HepG2 (cell line): ENCODE measurements around the gene GAS2. TPM values are rescaled to one million over a fixed set of nuclear protein-coding genes. Genes with fewer than 3 reads are reported as not detected.
A peak's percentile ranks its signal among the peaks of the same experiment; 100 is the strongest.

Source experiments
- BRF2 ChIP-seq: sonication (generic); formaldehyde crosslinking; IDR thresholded peaks from 2 replicates; pipeline ENCODE4 v1.8.1; 2022; ENCODE audit warnings: mild to moderate bottlenecking, missing genetic modification reagents
- ELF1 ChIP-seq: sonication (generic); formaldehyde crosslinking; IDR thresholded peaks from 2 replicates; pipeline ENCODE4 v1.4.0; 2020; ENCODE audit warnings: missing genetic modification reagents
- GABPA ChIP-seq, 2 experiments: IDR thresholded peaks; 2 replicates each; pipeline ENCODE4 v1.6.1; 2011 to 2016; ENCODE audit warnings: low read depth in 2 of 2, low read length in 1 of 2, missing biosample characterization in 1 of 2, missing genetic modification characterization in 1 of 2
- HHEX ChIP-seq: IDR thresholded peaks from 2 replicates; pipeline ENCODE4 v1.6.1; 2016; ENCODE audit warnings: control low read depth
- HNRNPK ChIP-seq: fragments of 200-400 bp; formaldehyde crosslinking; IDR thresholded peaks from 2 replicates; pipeline ENCODE4 v1.6.1; 2018; ENCODE audit warnings: low read length, low read depth, moderate library complexity, mild to moderate bottlenecking; ENCODE audit not compliant: poor library complexity, severe bottlenecking
- KLF13 ChIP-seq: sonication (generic); formaldehyde crosslinking; IDR thresholded peaks from 2 replicates; pipeline ENCODE4 v1.4.0; 2020; ENCODE audit warnings: mild to moderate bottlenecking, missing genetic modification reagents
- PAF1 ChIP-seq: IDR thresholded peaks from 2 replicates; pipeline ENCODE4 v1.6.1; 2016; ENCODE audit warnings: missing genetic modification reagents, missing compliant biosample characterization
- POLR2AphosphoS2 ChIP-seq: IDR thresholded peaks from 2 replicates; pipeline ENCODE4 v1.6.1; 2011; ENCODE audit warnings: low read depth, low read length, improper control_type of control experiment
- SAP130 ChIP-seq: IDR thresholded peaks from 2 replicates; pipeline ENCODE4 v1.6.1; 2016; ENCODE audit warnings: low read depth
- THAP8 ChIP-seq: sonication (generic); formaldehyde crosslinking; IDR thresholded peaks from 2 replicates; pipeline ENCODE4 v1.5.1; 2020; ENCODE audit warnings: missing genetic modification reagents, mild to moderate bottlenecking, borderline replicate concordance
- TSC22D2 ChIP-seq: sonication (generic); formaldehyde crosslinking; IDR thresholded peaks from 2 replicates; pipeline ENCODE4 v1.5.1; 2020; ENCODE audit warnings: missing genetic modification reagents, mild to moderate bottlenecking, borderline replicate concordance
- YEATS2 ChIP-seq: sonication (generic); formaldehyde crosslinking; IDR thresholded peaks from 2 replicates; pipeline ENCODE4 v1.4.0; 2020; ENCODE audit warnings: missing genetic modification reagents, borderline replicate concordance
- ZFP90 ChIP-seq: sonication (generic); formaldehyde crosslinking; IDR thresholded peaks from 2 replicates; pipeline ENCODE4 v1.8.0; 2022; ENCODE audit warnings: missing genetic modification reagents, mild to moderate bottlenecking, inconsistent platforms, borderline replicate concordance
- ZMYM3 ChIP-seq: sonication (generic); formaldehyde crosslinking; IDR thresholded peaks from 2 replicates; pipeline ENCODE4 v1.5.1; 2020; ENCODE audit warnings: mild to moderate bottlenecking, missing genetic modification reagents
- ZNF235 ChIP-seq: sonication (generic); formaldehyde crosslinking; IDR thresholded peaks from 2 replicates; pipeline ENCODE4 v1.8.1; 2023; ENCODE audit warnings: mild to moderate bottlenecking, missing genetic modification reagents, borderline replicate concordance
- ZNF280D ChIP-seq: sonication (generic); formaldehyde crosslinking; IDR thresholded peaks from 2 replicates; pipeline ENCODE4 v1.5.1; 2020; ENCODE audit warnings: mild to moderate bottlenecking, missing genetic modification reagents
- ZNF382 ChIP-seq: sonication (generic); formaldehyde crosslinking; IDR thresholded peaks from 2 replicates; pipeline ENCODE4 v1.5.0; 2020; ENCODE audit warnings: missing genetic modification reagents, mild to moderate bottlenecking, borderline replicate concordance
- ZNF512 ChIP-seq: sonication (generic); formaldehyde crosslinking; IDR thresholded peaks from 2 replicates; pipeline ENCODE4 v1.4.0; 2020; ENCODE audit warnings: mild to moderate bottlenecking, missing genetic modification reagents
- ZNF563 ChIP-seq: sonication (generic); formaldehyde crosslinking; IDR thresholded peaks from 2 replicates; pipeline ENCODE4 v1.8.0; 2022; ENCODE audit warnings: mild to moderate bottlenecking, moderate library complexity, missing genetic modification reagents
- ZNF746 ChIP-seq: sonication (generic); formaldehyde crosslinking; IDR thresholded peaks from 2 replicates; pipeline ENCODE4 v1.8.0; 2022; ENCODE audit warnings: mild to moderate bottlenecking, missing genetic modification reagents
- polyA plus RNA-seq, 8 experiments: library from polyadenylated mRNA; depleted of rRNA in 3 of 8; stranded (reverse) in 7 of 8; unstranded in 1 of 8; fragments of >200 nt; fragmentation: Illumina TruSeq in 4 of 8; extraction: Trizol in 4 of 8; gene quantifications; 2 replicates each; pipeline versions ENCODE4 v1.2.1 to v1.2.3, GENCODE V29; 2011 to 2016; ENCODE audit warnings: low read depth in 4 of 8, missing spikeins in 1 of 8, mixed read lengths in 1 of 8; ENCODE audit not compliant: insufficient read depth in 1 of 8
- total RNA-seq, 5 experiments: library from RNA; depleted of rRNA; stranded (reverse); fragments of >200 nt; fragmentation: Illumina TruSeq; extraction: Trizol; gene quantifications; 2 replicates each; pipeline ENCODE4 v1.2.3, GENCODE V29; 2016; ENCODE audit warnings: low read depth in 1 of 5
- TF ChIP-seq, protein P1 (sequence below): fragments of 450-650 bp; IDR thresholded peaks from 2 replicates; pipeline ENCODE4 v1.6.1; 2016

Gene GAS2
- total and polyA plus RNA-seq, 2 of the 13 experiments (the other 11 are each of a cell fraction or from before 2014, with no cell fraction given), result 26.0 to 85.1 TPM

GRCh38 chr11:22829231-22830081 is 163.0 kb downstream of the GAS2 start, which contains the start of gene SVIP (continued):
- no peak for TF ChIP-seq ZNF746 (CRISPR knock-in tag)
- peak; percentile 62; the same call in 1 of the 2 replicates for TF ChIP-seq TSC22D2 (CRISPR knock-in tag)
- TF ChIP-seq ZNF563 (CRISPR knock-in tag), result no peak; the same call in 1 of the 2 replicates
- no peak for TF ChIP-seq POLR2AphosphoS2
- TF ChIP-seq YEATS2 (CRISPR knock-in tag), result peak; percentile 79; the same call in 1 of the 2 replicates
- TF ChIP-seq ZMYM3 (CRISPR knock-in tag), result no peak
- TF ChIP-seq KLF13 (CRISPR knock-in tag), result no peak; the same call in 1 of the 2 replicates
- peak; percentile 66 for TF ChIP-seq SAP130 (CRISPR knock-in tag)
- no peak for TF ChIP-seq ZNF280D (CRISPR knock-in tag)
- TF ChIP-seq THAP8 (CRISPR knock-in tag), result no peak
- TF ChIP-seq HNRNPK, result no peak
- no peak for TF ChIP-seq ZNF235 (CRISPR knock-in tag)
- TF ChIP-seq GABPA (IDR thresholded peaks at IDR 0.05; ENCODE audit: low read depth, low read length), result no peak; the same call in 1 of the 2 replicates
- 0 out of 2 replicates have a peak, but pooled peaks have one; percentile 35 for TF ChIP-seq GABPA (CRISPR knock-in tag; IDR thresholded peaks at IDR 0.05; ENCODE audit: low read depth)
- TF ChIP-seq HHEX, result no peak
- TF ChIP-seq, protein P1, sequence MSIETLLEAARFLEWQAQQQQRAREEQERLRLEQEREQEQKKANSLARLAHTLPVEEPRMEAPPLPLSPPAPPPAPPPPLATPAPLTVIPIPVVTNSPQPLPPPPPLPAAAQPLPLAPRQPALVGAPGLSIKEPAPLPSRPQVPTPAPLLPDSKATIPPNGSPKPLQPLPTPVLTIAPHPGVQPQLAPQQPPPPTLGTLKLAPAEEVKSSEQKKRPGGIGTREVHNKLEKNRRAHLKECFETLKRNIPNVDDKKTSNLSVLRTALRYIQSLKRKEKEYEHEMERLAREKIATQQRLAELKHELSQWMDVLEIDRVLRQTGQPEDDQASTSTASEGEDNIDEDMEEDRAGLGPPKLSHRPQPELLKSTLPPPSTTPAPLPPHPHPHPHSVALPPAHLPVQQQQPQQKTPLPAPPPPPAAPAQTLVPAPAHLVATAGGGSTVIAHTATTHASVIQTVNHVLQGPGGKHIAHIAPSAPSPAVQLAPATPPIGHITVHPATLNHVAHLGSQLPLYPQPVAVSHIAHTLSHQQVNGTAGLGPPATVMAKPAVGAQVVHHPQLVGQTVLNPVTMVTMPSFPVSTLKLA, result no peak
- peak; percentile 59; the same call in 1 of the 2 replicates for TF ChIP-seq BRF2 (CRISPR knock-in tag)
- no peak for TF ChIP-seq ZFP90 (CRISPR knock-in tag)
- TF ChIP-seq ZNF512 (CRISPR knock-in tag), result no peak
- no peak for TF ChIP-seq PAF1 (CRISPR knock-in tag)
- TF ChIP-seq ELF1 (CRISPR knock-in tag), result peak; percentile 73
- no peak for TF ChIP-seq ZNF382 (CRISPR knock-in tag)
